Right lobe of liver (tissue), 4 donors: Measurements from ENCODE around the gene LRFN2.

Experiments
- CTCF ChIP-seq, 4 donors: fragments of 200-600 bp in 3 of 4; fragments of 450-650 bp in 1 of 4; IDR thresholded peaks; one replicate each; pipeline versions ENCODE4 v1.5.1 to v1.8.0; 2016 to 2022; ENCODE audit warnings: antibody characterized with exemption in 4 of 4, mild to moderate bottlenecking in 2 of 4
- POLR2A ChIP-seq: fragments of 450-650 bp; IDR thresholded peaks from one replicate; pipeline ENCODE4 v1.6.1; 2017; ENCODE audit warnings: antibody characterized with exemption, mild to moderate bottlenecking
- donor health status: DM: no; HTN: no; CAD: no.
- donor health status: DM: no; HTN: no; CAD: no.
- donor health status: DM: no; HTN: yes; CAD: no.

- no peak for TF ChIP-seq CTCF (IDR thresholded peaks at IDR 0.05)
- TF ChIP-seq POLR2A: no peak
Observed at GRCh38 chr6:40410821-40411220, 176.3 kb downstream of the LRFN2 start.
